Stimulated activated CD4-positive, alpha-beta T cell treated with anti-CD3 and anti-CD28 coated beads, TNF-alpha, amount 100 ng/mL, for 4 hours (primary cell): ENCODE results near the gene CERK.
A peak's percentile ranks its signal among the peaks of the same experiment; 100 is the strongest.

Source experiments
- DNase-seq, 3 experiments: peaks; one replicate each; pipeline ENCODE4 v3.0.0-alpha.2; 2020; ENCODE audit warnings: low read depth in 3 of 3

The CERK gene

GRCh38 chr22:46678785-46679700 lies 59.0 kb downstream of the CERK start:
- DNase-seq = no peak

GRCh38 chr22:46678003-46678657 lies 59.9 kb downstream of the CERK start:
- DNase-seq = no peak

GRCh38 chr22:46677323-46678002 lies 60.6 kb downstream of the CERK start:
- no peak for DNase-seq

GRCh38 chr22:46676881-46677280 lies 61.2 kb downstream of the CERK start:
- no peak for DNase-seq

GRCh38 chr22:46676479-46676878 lies 61.6 kb downstream of the CERK start:
- no peak for DNase-seq

GRCh38 chr22:46675938-46676337 lies 62.1 kb downstream of the CERK start:
- DNase-seq = no peak

- DNase-seq = no peak
Measured at GRCh38 chr22:46675479-46675878, 62.6 kb downstream of the CERK start.

GRCh38 chr22:46674906-46675305 lies 63.1 kb downstream of the CERK start:
- no peak for DNase-seq

GRCh38 chr22:46674367-46674781 lies 63.7 kb downstream of the CERK start:
- DNase-seq = peak; percentile 81 to 96 (median 94)

- peak in 1 of 3 experiments; percentile 35 for DNase-seq
Measured at GRCh38 chr22:46673662-46674236, 64.3 kb downstream of the CERK start.

GRCh38 chr22:46673205-46673604 lies 64.8 kb downstream of the CERK start:
- no peak for DNase-seq

GRCh38 chr22:46672731-46673130 lies 65.3 kb downstream of the CERK start:
- no peak for DNase-seq

- no peak for DNase-seq
Measured at GRCh38 chr22:46671824-46672432, 66.1 kb downstream of the CERK start.

GRCh38 chr22:46669201-46669600 lies 68.9 kb downstream of the CERK start:
- DNase-seq = no peak

- no peak for DNase-seq
Measured at GRCh38 chr22:46668116-46668515, 69.9 kb downstream of the CERK start.

- no peak for DNase-seq
Measured at GRCh38 chr22:46667245-46667623, 70.8 kb downstream of the CERK start.

- DNase-seq = no peak
Measured at GRCh38 chr22:46666577-46667244, 71.3 kb downstream of the CERK start.

GRCh38 chr22:46665751-46666280 lies 72.2 kb downstream of the CERK start:
- DNase-seq = no peak

GRCh38 chr22:46665151-46665695 lies 72.8 kb downstream of the CERK start:
- DNase-seq = no peak

GRCh38 chr22:46664301-46664855 lies 73.7 kb downstream of the CERK start:
- DNase-seq = no peak
